MM.1S (cell line): ENCODE results near the gene CEACAM5.

Experiments used
- CTCF ChIP-seq: fragments of 300-600 bp; sonication (generic); IDR thresholded peaks from 2 replicates; pipeline ENCODE4 v1.5.1; 2016; ENCODE audit warnings: antibody characterized with exemption, low read length, mixed read lengths
- EZH2 ChIP-seq: fragments of 300-600 bp; sonication (generic); optimal IDR thresholded peaks from 2 replicates; pipeline ENCODE3; 2017; ENCODE audit warnings: low read depth, mild to moderate bottlenecking, antibody characterized with exemption, low read length, mixed read lengths

- TF ChIP-seq CTCF (no peak), EZH2 (no peak)
Measured at GRCh38 chr19:41718761-41719160, 10.3 kb downstream of the CEACAM5 start.
